ENCODE measurements around the gene MBD2.
A peak's percentile ranks its signal among the peaks of the same experiment; 100 is the strongest.
"Not testable (repeated sequence)": the region's sequence is repeated elsewhere in the genome, so short reads cannot be mapped to it uniquely, and the experiment has no call there.

MBD2 gene

GRCh38 chr18:54233747-54234146 is 9.3 kb upstream of the MBD2 start:
- no peaks in the 10 kb centered on the region for H3K9me3 ChIP-seq (ENCODE audit: control insufficient read depth, low read length)
- DNase-seq (ENCODE audit: low read depth) = no peak
- H3K36me3 ChIP-seq (ENCODE audit: control insufficient read depth, insufficient read depth, low read length, severe bottlenecking) = no peaks in the 10 kb centered on the region
- H3K4me1 ChIP-seq (ENCODE audit: control insufficient read depth, insufficient read depth, low read length) = peaks cover 4% of the 10 kb centered on the region
- H3K4me3 ChIP-seq (ENCODE audit: low read length) = no peak overlapping the region
- no peaks in the 10 kb centered on the region for H3K27me3 ChIP-seq (replicated peaks; ENCODE audit: control insufficient read depth, insufficient read depth, low read length)
- no peak overlapping the region for H3K9ac ChIP-seq (ENCODE audit: low read length)

- DNase-seq (ENCODE audit: low read depth) = no peak
- H3K9me3 ChIP-seq (ENCODE audit: control insufficient read depth, low read length) = no peaks in the 10 kb centered on the region
- H3K9ac ChIP-seq (ENCODE audit: low read length) = no peak overlapping the region
- no peaks in the 10 kb centered on the region for H3K36me3 ChIP-seq (ENCODE audit: control insufficient read depth, insufficient read depth, low read length, severe bottlenecking)
- no peaks in the 10 kb centered on the region for H3K27me3 ChIP-seq (replicated peaks; ENCODE audit: control insufficient read depth, insufficient read depth, low read length)
- H3K4me1 ChIP-seq (ENCODE audit: control insufficient read depth, insufficient read depth, low read length) = no peaks in the 10 kb centered on the region
- no peak overlapping the region for H3K4me3 ChIP-seq (ENCODE audit: low read length)
Measured at GRCh38 chr18:54233228-54233625, 8.8 kb upstream of the MBD2 start.

GRCh38 chr18:54232485-54233227 is 8.2 kb upstream of the MBD2 start:
- no peaks in the 10 kb centered on the region for H3K27me3 ChIP-seq (replicated peaks; ENCODE audit: control insufficient read depth, insufficient read depth, low read length)
- no peak for DNase-seq (ENCODE audit: low read depth)
- H3K9me3 ChIP-seq (ENCODE audit: control insufficient read depth, low read length) = no peaks in the 10 kb centered on the region
- no peak overlapping the region for H3K4me3 ChIP-seq (ENCODE audit: low read length)
- no peak overlapping the region for H3K9ac ChIP-seq (ENCODE audit: low read length)
- H3K36me3 ChIP-seq (ENCODE audit: control insufficient read depth, insufficient read depth, low read length, severe bottlenecking) = no peaks in the 10 kb centered on the region
- H3K4me1 ChIP-seq (ENCODE audit: control insufficient read depth, insufficient read depth, low read length) = no peaks in the 10 kb centered on the region

- no peak for DNase-seq (ENCODE audit: low read depth)
- Histone ChIP-seq H3K4me3 (ENCODE audit: low read length) (no peak overlapping the region), H3K27me3 (replicated peaks; ENCODE audit: control insufficient read depth, insufficient read depth, low read length) (no peaks in the 10 kb centered on the region), H3K4me1 (ENCODE audit: control insufficient read depth, insufficient read depth, low read length) (peaks cover 2% of the 10 kb centered on the region), H3K36me3 (ENCODE audit: control insufficient read depth, insufficient read depth, low read length, severe bottlenecking) (no peaks in the 10 kb centered on the region), H3K9ac (ENCODE audit: low read length) (no peak overlapping the region), H3K9me3 (ENCODE audit: control insufficient read depth, low read length) (no peaks in the 10 kb centered on the region)
Measured at GRCh38 chr18:54229421-54230059, 5.1 kb upstream of the MBD2 start.

GRCh38 chr18:54228364-54228763 is 3.9 kb upstream of the MBD2 start:
- Histone ChIP-seq H3K36me3 (ENCODE audit: control insufficient read depth, insufficient read depth, low read length, severe bottlenecking) (no peaks in the 10 kb centered on the region), H3K4me1 (ENCODE audit: control insufficient read depth, insufficient read depth, low read length) (peaks cover 2% of the 10 kb centered on the region), H3K9me3 (ENCODE audit: control insufficient read depth, low read length) (no peaks in the 10 kb centered on the region), H3K9ac (ENCODE audit: low read length) (no peak overlapping the region), H3K27me3 (replicated peaks; ENCODE audit: control insufficient read depth, insufficient read depth, low read length) (no peaks in the 10 kb centered on the region), H3K4me3 (ENCODE audit: low read length) (no peak overlapping the region)
- DNase-seq (ENCODE audit: low read depth) = no peak

- DNase-seq (ENCODE audit: low read depth) = peak; percentile 89
- H3K36me3 ChIP-seq (ENCODE audit: control insufficient read depth, insufficient read depth, low read length, severe bottlenecking) = no peaks in the 10 kb centered on the region
- H3K9ac ChIP-seq (ENCODE audit: low read length) = peak overlapping the region; percentile 84
- peak overlapping the region; percentile 92 for H3K4me3 ChIP-seq (ENCODE audit: low read length)
- no peaks in the 10 kb centered on the region for H3K27me3 ChIP-seq (replicated peaks; ENCODE audit: control insufficient read depth, insufficient read depth, low read length)
- peaks cover 26% of the 10 kb centered on the region for H3K4me1 ChIP-seq (ENCODE audit: control insufficient read depth, insufficient read depth, low read length)
- no peaks in the 10 kb centered on the region for H3K9me3 ChIP-seq (ENCODE audit: control insufficient read depth, low read length)
Measured at GRCh38 chr18:54223568-54224241, 764 bp downstream of the MBD2 start.

- H3K27me3 ChIP-seq (replicated peaks; ENCODE audit: control insufficient read depth, insufficient read depth, low read length) = no peaks in the 10 kb centered on the region
- no peak for DNase-seq (ENCODE audit: low read depth)
- no peaks in the 10 kb centered on the region for H3K9me3 ChIP-seq (ENCODE audit: control insufficient read depth, low read length)
- peaks cover 26% of the 10 kb centered on the region for H3K4me1 ChIP-seq (ENCODE audit: control insufficient read depth, insufficient read depth, low read length)
- H3K36me3 ChIP-seq (ENCODE audit: control insufficient read depth, insufficient read depth, low read length, severe bottlenecking) = no peaks in the 10 kb centered on the region
- peak overlapping the region; percentile 84 for H3K9ac ChIP-seq (ENCODE audit: low read length)
- H3K4me3 ChIP-seq (ENCODE audit: low read length) = peak overlapping the region; percentile 92
Measured at GRCh38 chr18:54222922-54223567, 1.4 kb downstream of the MBD2 start.

GRCh38 chr18:54220406-54220805 is 4.1 kb downstream of the MBD2 start:
- DNase-seq (ENCODE audit: low read depth) = no peak
- H3K27me3 ChIP-seq (replicated peaks; ENCODE audit: control insufficient read depth, insufficient read depth, low read length) = no peaks in the 10 kb centered on the region
- H3K9me3 ChIP-seq (ENCODE audit: control insufficient read depth, low read length) = no peaks in the 10 kb centered on the region
- H3K4me3 ChIP-seq (ENCODE audit: low read length) = no peak overlapping the region
- no peak overlapping the region for H3K9ac ChIP-seq (ENCODE audit: low read length)
- H3K4me1 ChIP-seq (ENCODE audit: control insufficient read depth, insufficient read depth, low read length) = peaks cover 34% of the 10 kb centered on the region
- H3K36me3 ChIP-seq (ENCODE audit: control insufficient read depth, insufficient read depth, low read length, severe bottlenecking) = no peaks in the 10 kb centered on the region

GRCh38 chr18:54218803-54219202 is 5.7 kb downstream of the MBD2 start:
- DNase-seq (ENCODE audit: low read depth); H3K4me3 ChIP-seq (ENCODE audit: low read length); H3K27me3 ChIP-seq (replicated peaks; ENCODE audit: control insufficient read depth, insufficient read depth, low read length); H3K36me3 ChIP-seq (ENCODE audit: control insufficient read depth, insufficient read depth, low read length, severe bottlenecking); H3K9me3 ChIP-seq (ENCODE audit: control insufficient read depth, low read length); H3K9ac ChIP-seq (ENCODE audit: low read length): not testable (repeated sequence)
- H3K4me1 ChIP-seq (ENCODE audit: control insufficient read depth, insufficient read depth, low read length) = peaks cover 37% of the 10 kb centered on the region

GRCh38 chr18:54218299-54218698 is 6.2 kb downstream of the MBD2 start:
- Histone ChIP-seq H3K9ac (ENCODE audit: low read length) (no peak overlapping the region), H3K27me3 (replicated peaks; ENCODE audit: control insufficient read depth, insufficient read depth, low read length) (no peaks in the 10 kb centered on the region), H3K4me3 (ENCODE audit: low read length) (no peak overlapping the region), H3K36me3 (ENCODE audit: control insufficient read depth, insufficient read depth, low read length, severe bottlenecking) (no peaks in the 10 kb centered on the region), H3K4me1 (ENCODE audit: control insufficient read depth, insufficient read depth, low read length) (peaks cover 37% of the 10 kb centered on the region), H3K9me3 (ENCODE audit: control insufficient read depth, low read length) (no peaks in the 10 kb centered on the region)
- DNase-seq (ENCODE audit: low read depth) = no peak

- H3K9ac ChIP-seq (ENCODE audit: low read length) = no peak overlapping the region
- peaks cover 31% of the 10 kb centered on the region for H3K4me1 ChIP-seq (ENCODE audit: control insufficient read depth, insufficient read depth, low read length)
- no peaks in the 10 kb centered on the region for H3K27me3 ChIP-seq (replicated peaks; ENCODE audit: control insufficient read depth, insufficient read depth, low read length)
- no peaks in the 10 kb centered on the region for H3K36me3 ChIP-seq (ENCODE audit: control insufficient read depth, insufficient read depth, low read length, severe bottlenecking)
- no peak for DNase-seq (ENCODE audit: low read depth)
- H3K4me3 ChIP-seq (ENCODE audit: low read length) = no peak overlapping the region
- H3K9me3 ChIP-seq (ENCODE audit: control insufficient read depth, low read length) = no peaks in the 10 kb centered on the region
Measured at GRCh38 chr18:54217624-54218023, 6.8 kb downstream of the MBD2 start.

Measured in adipocyte (in vitro differentiated cells).